Lower lobe of right lung (tissue), 2 donors: ENCODE results near the gene KLF1. TPM values are rescaled to one million over a fixed set of nuclear protein-coding genes. Genes with fewer than 3 reads are reported as not detected.

Experiments
- ATAC-seq, 2 donors: fragments of 200-7000 bp; cut with Tn5 transposase; one replicate each; pipeline ENCODE4 v1.9.1; 2020 to 2022; ENCODE audit warnings: mild to moderate bottlenecking in 2 of 2, moderate library complexity in 2 of 2
- DNase-seq: peaks from one replicate; pipeline ENCODE4 v3.0.0-alpha.2; 2020
- H3K27ac ChIP-seq: fragments of 200-600 bp; one replicate; pipeline ENCODE4 v1.8.0; 2022
- H3K27me3 ChIP-seq: fragments of 200-600 bp; one replicate; pipeline ENCODE4 v1.8.0; 2022; ENCODE audit warnings: low read depth
- H3K36me3 ChIP-seq: fragments of 200-600 bp; one replicate; pipeline ENCODE4 v1.8.0; 2022; ENCODE audit warnings: mild to moderate bottlenecking
- H3K4me1 ChIP-seq: fragments of 200-600 bp; one replicate; pipeline ENCODE4 v1.8.0; 2022
- H3K4me3 ChIP-seq: fragments of 200-600 bp; one replicate; pipeline ENCODE4 v1.8.0; 2022; ENCODE audit warnings: mild to moderate bottlenecking
- H3K9me3 ChIP-seq: fragments of 200-600 bp; one replicate; pipeline ENCODE4 v1.8.0; 2022
- intact Hi-C: fragments of 100-400 bp; cut with DNase I; formaldehyde crosslinking; loops from one replicate; pipeline ENCODE4 v1.11.0; 2022
- total RNA-seq: library from RNA; stranded (reverse); fragmentation: NEBNext Ultra II Directional; extraction: Animal tissue kit (Norgen Biotek cat#: 25700); gene quantifications from one replicate; pipeline ENCODE4 v1.2.1, GENCODE V29; 2021
- TF ChIP-seq, protein P1 (sequence below): fragments of 200-600 bp; IDR thresholded peaks from one replicate; pipeline ENCODE4 v1.8.0; 2022; ENCODE audit warnings: antibody characterized with exemption, mild to moderate bottlenecking
- donor health status: DM: no; HTN: yes; CAD: no; lungs with severe emphysema.

Gene KLF1
- total RNA-seq, 1 donor from 2014 or later: 0.24 TPM

DNA sequence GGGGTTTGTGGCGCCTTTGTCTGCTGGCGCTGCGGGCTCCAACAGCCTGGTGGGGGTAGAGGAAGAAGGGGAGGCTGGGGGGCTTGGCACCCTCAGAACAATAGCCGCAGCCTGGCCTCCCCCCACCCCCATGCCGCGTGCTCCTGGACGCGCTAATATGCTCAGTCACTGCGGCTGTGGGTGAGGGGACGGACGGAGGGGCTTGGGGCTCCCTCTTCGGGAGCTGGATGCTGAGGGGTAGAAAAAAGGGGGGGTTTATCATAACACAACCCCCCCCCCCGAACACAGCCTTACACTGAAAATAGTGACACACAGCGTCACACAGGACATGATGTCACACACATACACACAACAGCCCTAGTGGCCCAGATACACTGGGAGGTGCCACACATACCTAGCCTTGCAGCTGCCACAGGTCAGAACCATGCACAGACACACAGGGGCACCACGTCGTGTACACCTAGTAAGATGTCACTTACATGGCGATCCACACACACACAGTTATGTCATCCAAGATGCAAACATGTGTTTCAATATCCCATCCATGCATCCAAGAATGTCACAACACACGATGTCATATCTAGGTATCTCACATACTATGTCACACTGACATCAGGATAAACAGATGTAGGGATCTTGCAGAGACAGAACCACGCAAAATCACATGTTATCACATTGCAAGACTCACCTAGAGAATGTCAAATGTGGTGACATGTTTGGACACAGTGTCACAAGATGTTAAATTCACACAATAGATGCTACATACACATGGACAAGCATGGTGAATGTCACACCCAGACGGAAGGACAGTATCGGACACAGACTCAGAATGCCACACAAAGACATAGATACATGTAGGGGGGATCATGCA lies 47.9 kb downstream of the KLF1 start:
- intact Hi-C loops: no loop called here
- no peaks in the 10 kb centered on the region for H3K36me3 ChIP-seq
- no peak overlapping the region for H3K27ac ChIP-seq
- TF ChIP-seq, protein P1, sequence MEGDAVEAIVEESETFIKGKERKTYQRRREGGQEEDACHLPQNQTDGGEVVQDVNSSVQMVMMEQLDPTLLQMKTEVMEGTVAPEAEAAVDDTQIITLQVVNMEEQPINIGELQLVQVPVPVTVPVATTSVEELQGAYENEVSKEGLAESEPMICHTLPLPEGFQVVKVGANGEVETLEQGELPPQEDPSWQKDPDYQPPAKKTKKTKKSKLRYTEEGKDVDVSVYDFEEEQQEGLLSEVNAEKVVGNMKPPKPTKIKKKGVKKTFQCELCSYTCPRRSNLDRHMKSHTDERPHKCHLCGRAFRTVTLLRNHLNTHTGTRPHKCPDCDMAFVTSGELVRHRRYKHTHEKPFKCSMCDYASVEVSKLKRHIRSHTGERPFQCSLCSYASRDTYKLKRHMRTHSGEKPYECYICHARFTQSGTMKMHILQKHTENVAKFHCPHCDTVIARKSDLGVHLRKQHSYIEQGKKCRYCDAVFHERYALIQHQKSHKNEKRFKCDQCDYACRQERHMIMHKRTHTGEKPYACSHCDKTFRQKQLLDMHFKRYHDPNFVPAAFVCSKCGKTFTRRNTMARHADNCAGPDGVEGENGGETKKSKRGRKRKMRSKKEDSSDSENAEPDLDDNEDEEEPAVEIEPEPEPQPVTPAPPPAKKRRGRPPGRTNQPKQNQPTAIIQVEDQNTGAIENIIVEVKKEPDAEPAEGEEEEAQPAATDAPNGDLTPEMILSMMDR: no peak
- H3K4me3 ChIP-seq: peak overlapping the region; percentile 35
- H3K4me1 ChIP-seq: peaks cover 19% of the 10 kb centered on the region
- DNase-seq (no peak), ATAC-seq (no peak)
- peaks cover 87% of the 10 kb centered on the region for H3K27me3 ChIP-seq
- H3K9me3 ChIP-seq: no peaks in the 10 kb centered on the region

DNA sequence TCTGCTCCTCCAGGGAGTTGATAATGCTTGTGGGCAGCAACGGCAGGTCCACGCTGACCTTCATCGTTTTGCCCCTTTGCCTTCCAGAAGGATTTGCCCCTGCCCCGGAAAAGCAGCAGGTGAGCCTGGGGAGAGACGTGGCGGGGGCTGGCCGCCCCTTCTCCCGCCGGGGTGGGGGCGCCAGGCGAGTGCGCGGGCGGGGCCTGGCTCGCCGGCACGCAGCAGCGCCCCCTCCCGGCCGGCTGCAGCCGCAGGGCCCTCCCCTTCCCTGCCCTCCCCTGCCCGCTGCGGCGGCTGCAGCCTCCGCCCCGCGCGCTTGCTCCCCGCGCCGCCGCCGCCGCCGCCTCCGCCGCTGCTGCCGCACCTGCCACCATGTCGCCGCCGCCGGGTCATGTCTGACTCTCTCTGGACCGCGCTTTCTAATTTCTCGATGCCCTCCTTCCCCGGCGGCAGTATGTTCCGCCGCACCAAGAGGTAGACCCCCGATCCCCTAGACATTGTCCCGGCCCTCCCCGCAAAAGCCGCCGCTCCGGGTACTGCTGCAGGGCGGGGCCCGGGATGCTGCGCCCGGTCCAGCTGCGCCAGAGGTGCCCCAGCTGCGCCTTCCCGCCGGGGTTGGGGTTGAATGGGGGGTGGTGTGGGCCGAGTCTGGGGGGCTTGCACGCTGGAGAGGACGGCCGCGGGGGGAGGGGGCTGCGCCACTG lies 48.7 kb downstream of the KLF1 start, which contains the start of gene MAST1:
Gene MAST1, plus strand, starts transcription at position 334 of the 704 bp plus-strand sequence. Its CDS starts 58 bp downstream, at position 392.
- TF ChIP-seq, protein P1: peak; percentile 34
- no peak within 1 kb of the TSS for H3K27ac ChIP-seq
- peak; percentile 63 to 66 for ATAC-seq
- H3K36me3 ChIP-seq: no peaks in the 10 kb centered on the region
- peak within 1 kb of the TSS; percentile 35 for H3K4me3 ChIP-seq
- peaks cover 89% of the 10 kb centered on the region for H3K27me3 ChIP-seq
- intact Hi-C loops: no loop called here
- H3K4me1 ChIP-seq: peaks cover 25% of the 10 kb centered on the region
- DNase-seq: peak; percentile 47
- H3K9me3 ChIP-seq: no peaks in the 10 kb centered on the region

DNA sequence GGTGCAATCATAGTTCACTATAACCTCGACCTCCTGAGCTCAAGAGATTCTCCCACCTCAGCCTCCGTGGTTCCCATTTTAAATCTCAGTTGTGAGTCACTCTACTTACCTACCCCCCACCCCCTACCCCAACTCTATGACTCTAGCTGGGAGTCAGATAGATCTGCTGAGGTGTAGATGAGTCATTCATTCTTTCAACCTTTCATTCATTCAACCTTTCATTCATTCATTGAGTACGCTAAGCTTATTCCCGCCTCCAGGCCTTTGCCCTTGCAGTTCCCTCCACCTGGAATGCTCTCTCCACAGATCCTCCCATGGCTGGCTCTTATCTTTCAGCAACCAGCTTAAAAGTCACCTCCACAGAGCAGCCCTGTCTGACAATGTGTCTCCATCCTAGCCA lies 49.8 kb downstream of the KLF1 start:
- ATAC-seq (no peak), DNase-seq (no peak)
- Histone ChIP-seq H3K4me1 (peaks cover 28% of the 10 kb centered on the region), H3K36me3 (no peaks in the 10 kb centered on the region), H3K27me3 (peaks cover 92% of the 10 kb centered on the region), H3K27ac (no peak overlapping the region), H3K9me3 (no peaks in the 10 kb centered on the region), H3K4me3 (no peak overlapping the region)
- TF ChIP-seq, protein P1: no peak
- intact Hi-C loops: no loop called here

DNA sequence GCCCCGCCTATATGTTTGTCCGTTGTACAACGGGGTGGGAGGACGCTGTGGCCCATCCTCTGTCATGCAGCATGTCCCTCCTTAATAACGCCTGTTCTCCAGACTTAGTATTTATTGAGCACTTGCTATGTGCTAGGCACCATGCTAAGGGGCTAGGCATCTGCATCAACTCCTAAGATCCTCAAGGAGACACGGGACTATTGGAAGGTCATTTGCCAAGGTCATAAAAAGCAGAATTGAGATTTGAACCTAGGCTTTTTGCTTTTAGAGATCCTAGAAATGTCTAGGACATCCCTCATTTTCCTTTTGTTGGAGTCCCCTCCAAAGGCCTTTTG lies 50.5 kb downstream of the KLF1 start:
- peaks cover 92% of the 10 kb centered on the region for H3K27me3 ChIP-seq
- intact Hi-C loops: no loop called here
- no peak for ATAC-seq
- TF ChIP-seq, protein P1: no peak
- no peak for DNase-seq
- no peaks in the 10 kb centered on the region for H3K9me3 ChIP-seq
- no peak overlapping the region for H3K4me3 ChIP-seq
- H3K27ac ChIP-seq: no peak overlapping the region
- H3K36me3 ChIP-seq: no peaks in the 10 kb centered on the region
- H3K4me1 ChIP-seq: peaks cover 28% of the 10 kb centered on the region

DNA sequence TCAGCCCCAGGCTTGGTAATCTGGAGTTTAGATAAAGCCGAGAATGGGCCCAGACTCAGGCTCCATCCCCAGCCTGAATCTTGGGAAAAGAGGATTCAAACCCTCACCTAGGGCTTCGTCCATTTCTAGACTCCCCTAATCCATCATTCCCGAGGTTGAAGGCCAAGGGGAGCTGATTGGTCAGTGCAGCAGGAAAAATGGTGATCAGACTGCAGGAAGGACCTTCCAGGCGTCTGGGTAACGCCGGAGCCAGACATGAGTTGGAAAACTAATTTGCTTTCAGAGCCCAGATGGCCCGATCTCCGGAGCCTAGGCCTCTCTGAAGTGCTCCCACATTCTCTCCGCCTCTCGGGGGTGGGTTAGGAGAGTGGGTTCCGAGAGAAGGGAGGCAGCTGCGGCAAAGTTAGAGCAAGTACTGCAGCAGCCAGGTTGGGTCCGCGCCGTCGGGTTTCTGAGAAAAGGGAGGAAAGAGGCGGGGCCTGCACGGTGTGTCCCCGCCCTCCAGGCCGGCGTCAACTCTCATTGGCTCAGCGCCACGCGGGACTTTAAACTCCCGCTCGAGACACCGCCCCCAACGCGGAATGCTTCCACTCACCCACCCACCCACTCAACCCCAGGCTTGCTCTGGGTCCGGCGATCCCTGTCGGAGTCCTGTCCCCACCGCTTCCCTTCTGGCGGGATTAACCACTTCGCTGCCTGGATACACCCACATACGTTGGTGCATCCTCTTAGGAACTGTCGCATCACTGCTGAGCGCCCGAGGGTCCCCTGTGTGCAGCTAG lies 51.8 kb downstream of the KLF1 start:
- ATAC-seq: peak in 1 of 2 donors; percentile 2
- TF ChIP-seq, protein P1: no peak
- intact Hi-C loops: no loop called here
- Histone ChIP-seq H3K9me3 (no peaks in the 10 kb centered on the region), H3K27me3 (peaks cover 90% of the 10 kb centered on the region), H3K36me3 (no peaks in the 10 kb centered on the region), H3K4me1 (peaks cover 18% of the 10 kb centered on the region), H3K4me3 (no peak overlapping the region), H3K27ac (no peak overlapping the region)
- peak; percentile 57 for DNase-seq
